ENCODE measurements around the gene GALR1.

The GALR1 gene

DNA sequence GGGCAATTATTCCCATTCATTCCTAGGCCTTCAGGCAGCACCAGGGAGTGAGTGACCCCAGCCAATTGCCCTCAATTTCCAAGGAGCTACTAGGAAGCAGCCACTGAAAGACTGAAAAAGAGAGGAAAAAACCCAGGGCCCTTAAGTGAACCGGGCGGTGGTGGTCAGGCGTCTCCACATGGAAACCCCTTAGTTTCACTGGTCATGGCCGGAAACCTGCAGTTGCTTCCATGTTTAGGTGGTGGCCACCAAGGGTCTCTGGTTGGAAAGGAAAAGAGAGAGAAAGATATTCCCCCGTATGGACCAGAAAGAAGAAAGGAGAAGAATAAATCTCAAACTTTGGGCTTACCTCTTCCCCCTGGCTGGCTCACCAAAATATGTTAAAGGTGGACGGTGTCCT is 64.9 kb downstream of the GALR1 start:
- no peak for DNase-seq (ENCODE audit: low read depth, low spot score)
- ChIA-PET POLR2A (no interaction called here), CTCF (no interaction called here)
- TF ChIP-seq, protein P1, sequence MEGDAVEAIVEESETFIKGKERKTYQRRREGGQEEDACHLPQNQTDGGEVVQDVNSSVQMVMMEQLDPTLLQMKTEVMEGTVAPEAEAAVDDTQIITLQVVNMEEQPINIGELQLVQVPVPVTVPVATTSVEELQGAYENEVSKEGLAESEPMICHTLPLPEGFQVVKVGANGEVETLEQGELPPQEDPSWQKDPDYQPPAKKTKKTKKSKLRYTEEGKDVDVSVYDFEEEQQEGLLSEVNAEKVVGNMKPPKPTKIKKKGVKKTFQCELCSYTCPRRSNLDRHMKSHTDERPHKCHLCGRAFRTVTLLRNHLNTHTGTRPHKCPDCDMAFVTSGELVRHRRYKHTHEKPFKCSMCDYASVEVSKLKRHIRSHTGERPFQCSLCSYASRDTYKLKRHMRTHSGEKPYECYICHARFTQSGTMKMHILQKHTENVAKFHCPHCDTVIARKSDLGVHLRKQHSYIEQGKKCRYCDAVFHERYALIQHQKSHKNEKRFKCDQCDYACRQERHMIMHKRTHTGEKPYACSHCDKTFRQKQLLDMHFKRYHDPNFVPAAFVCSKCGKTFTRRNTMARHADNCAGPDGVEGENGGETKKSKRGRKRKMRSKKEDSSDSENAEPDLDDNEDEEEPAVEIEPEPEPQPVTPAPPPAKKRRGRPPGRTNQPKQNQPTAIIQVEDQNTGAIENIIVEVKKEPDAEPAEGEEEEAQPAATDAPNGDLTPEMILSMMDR (IDR thresholded peaks at IDR 0.05; ENCODE audit: insufficient read depth, low read length, missing control alignments), result no peak
- no peak overlapping the region for H3K4me3 ChIP-seq (ENCODE audit: low read depth, low read length)

DNA sequence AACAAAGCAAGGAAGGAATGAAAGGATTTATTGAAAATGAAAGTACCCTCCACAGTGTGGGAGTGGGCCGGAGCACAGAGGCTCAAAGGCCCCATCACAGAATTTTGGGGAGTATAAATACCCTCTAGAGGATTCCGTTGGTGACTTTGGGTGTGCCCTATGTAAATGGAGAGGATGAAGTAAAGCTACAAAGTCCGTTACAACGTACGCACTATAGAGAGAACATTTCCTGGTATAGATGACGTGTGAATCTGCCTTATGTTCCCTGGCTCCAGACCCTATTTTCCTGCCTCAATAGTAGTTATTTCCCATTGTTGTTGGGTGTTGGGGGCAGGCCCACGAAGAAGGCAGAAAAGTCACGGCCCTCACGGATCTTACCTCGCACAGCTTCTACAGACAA is 65.3 kb downstream of the GALR1 start:
- TF ChIP-seq, protein P1 (IDR thresholded peaks at IDR 0.05; ENCODE audit: insufficient read depth, low read length, missing control alignments), result no peak
- ChIA-PET POLR2A (no interaction called here), CTCF (no interaction called here)
- no peak overlapping the region for H3K4me3 ChIP-seq (ENCODE audit: low read depth, low read length)
- no peak for DNase-seq (ENCODE audit: low read depth, low spot score)

DNA sequence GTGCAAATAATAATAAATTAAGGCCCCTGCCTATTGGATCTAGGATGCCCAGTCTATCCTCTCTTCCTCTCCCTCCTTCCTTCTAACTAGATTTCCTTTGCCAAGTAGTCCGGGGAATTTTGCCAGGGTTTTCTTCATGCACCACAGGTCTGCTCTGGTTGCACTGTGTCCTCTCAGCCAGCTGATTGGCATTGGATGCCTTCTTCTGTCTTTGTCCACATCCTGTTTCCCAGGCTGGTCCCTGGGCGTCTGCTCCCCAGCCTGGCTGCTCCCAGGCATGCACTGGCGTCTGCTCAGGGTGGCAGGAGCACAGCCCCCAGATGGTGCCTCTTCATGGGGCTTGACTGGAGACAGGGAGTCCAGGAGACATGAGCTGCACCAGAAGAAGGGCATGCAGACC is 66.4 kb downstream of the GALR1 start:
- TF ChIP-seq, protein P1 (IDR thresholded peaks at IDR 0.05; ENCODE audit: insufficient read depth, low read length, missing control alignments), result no peak
- no peak overlapping the region for H3K4me3 ChIP-seq (ENCODE audit: low read depth, low read length)
- DNase-seq (ENCODE audit: low read depth, low spot score), result no peak
- ChIA-PET POLR2A (no interaction called here), CTCF (no interaction called here)

DNA sequence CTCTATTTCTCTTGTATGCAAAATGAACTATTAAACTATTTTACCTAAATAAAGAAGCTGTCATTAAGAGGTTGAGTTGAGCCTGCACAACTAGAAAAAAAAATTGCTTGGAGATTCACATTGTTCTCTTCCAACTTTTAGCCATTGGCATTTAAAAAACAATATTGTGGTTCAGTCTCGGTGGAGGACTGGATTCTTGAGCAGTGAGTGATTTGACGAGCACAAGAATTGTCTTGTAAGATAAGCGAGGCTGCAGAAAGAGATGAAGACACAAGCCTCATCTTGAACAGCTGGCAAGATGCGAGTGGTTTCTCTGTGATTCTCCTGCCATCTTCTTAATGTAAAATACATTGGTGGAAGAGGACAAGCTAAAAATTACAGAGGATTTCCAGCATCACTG is 67.0 kb downstream of the GALR1 start:
- POLR2A ChIA-PET, result no interaction called here
- CTCF ChIA-PET, result no interaction called here
- no peak overlapping the region for H3K4me3 ChIP-seq (ENCODE audit: low read depth, low read length)
- DNase-seq (ENCODE audit: low read depth, low spot score), result no peak
- TF ChIP-seq, protein P1 (IDR thresholded peaks at IDR 0.05; ENCODE audit: insufficient read depth, low read length, missing control alignments), result no peak

DNA sequence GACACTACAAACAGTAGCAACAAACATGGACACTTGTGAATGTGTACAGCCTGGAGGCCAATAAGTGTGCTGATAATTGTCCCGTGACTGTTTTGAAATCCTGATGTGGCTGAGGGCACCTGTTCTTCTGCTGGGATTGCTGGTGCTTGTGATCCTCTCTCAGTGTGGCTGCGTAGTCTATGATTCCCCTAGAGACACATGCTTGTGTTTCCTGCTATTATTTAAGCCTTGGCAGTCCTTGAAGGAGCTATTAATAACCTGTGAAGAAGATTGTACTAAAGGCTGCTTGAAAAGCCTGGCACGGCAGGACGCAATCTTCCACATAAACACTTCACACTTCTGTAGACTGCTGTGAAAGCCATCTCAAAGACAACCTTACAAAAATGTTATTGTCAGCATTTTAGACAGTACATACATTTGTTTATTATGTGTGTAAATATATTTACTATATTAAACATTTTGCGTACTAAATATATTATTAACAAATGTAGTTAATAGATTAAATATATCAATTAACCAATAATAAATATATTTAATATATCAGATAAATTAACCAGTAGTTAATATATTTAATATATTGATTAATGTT is 71.4 kb downstream of the GALR1 start:
- H3K4me3 ChIP-seq (ENCODE audit: low read depth, low read length), result no peak overlapping the region
- no peak for DNase-seq (ENCODE audit: low read depth, low spot score)
- TF ChIP-seq, protein P1 (IDR thresholded peaks at IDR 0.05; ENCODE audit: insufficient read depth, low read length, missing control alignments), result no peak
- ChIA-PET CTCF (no interaction called here), POLR2A (no interaction called here)

DNA sequence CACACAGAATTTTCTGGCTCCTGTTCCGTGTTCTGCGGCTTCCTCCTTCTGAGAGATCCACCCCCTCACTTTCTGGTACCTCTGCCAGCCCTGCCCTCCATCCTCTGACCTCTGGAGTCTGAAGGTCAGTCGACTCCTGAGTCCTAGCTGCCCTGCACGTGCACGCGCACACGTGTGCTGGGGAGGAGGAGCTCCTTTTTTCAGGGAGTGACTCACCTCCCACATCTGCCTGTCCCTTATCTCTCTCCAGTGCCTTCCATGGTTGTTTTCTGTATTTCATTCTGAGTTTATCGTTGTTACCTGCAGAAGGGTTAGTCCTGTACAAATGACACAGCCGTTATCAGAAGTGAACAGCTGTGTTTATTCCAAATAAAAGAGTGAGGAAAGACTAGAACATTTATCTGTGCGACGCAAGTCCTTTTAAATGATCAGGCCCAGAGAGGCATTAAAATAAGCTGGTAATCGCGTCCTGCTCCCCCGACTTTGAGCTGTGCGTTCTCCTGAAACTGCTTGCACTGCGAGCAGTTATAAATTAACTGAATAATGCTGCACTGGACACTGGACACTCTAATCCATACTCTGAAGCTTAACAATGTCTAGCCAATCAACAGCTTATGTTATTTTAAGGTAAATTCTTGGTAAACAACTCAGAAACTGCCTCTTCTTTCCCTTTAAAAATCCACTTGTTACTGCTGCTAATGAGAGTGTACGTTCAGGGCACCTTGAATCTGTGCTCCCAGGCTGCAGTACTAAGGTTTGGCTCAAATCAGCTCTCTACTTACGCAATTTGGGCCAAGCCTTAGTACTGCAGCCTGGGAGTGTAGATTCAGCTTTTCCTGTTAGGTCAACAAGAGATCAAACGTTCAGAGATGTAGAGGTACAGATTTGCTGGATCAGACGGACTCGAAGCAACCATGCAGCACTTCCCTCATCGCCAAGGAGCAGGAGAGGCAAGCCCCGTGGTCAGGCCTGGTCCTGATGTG is 72.5 kb downstream of the GALR1 start:
- CTCF ChIA-PET, result no interaction called here
- TF ChIP-seq, protein P1 (IDR thresholded peaks at IDR 0.05; ENCODE audit: insufficient read depth, low read length, missing control alignments), result no peak
- DNase-seq (ENCODE audit: low read depth, low spot score), result no peak
- POLR2A ChIA-PET, result no interaction called here
- H3K4me3 ChIP-seq (ENCODE audit: low read depth, low read length), result no peak overlapping the region
